GM12801 (cell line): Measurements from ENCODE around the gene FAM3A.

Experiments used
- TF ChIP-seq, protein P1 (sequence below): IDR thresholded peaks from one replicate; pipeline ENCODE4 v1.5.1; 2011; ENCODE audit warnings: control low read depth; ENCODE audit not compliant: insufficient read length; ENCODE audit errors: extremely low read depth

FAM3A gene

GRCh38 chrX:154542723-154543424 lies 26.8 kb upstream of the FAM3A start:
- TF ChIP-seq, protein P1, sequence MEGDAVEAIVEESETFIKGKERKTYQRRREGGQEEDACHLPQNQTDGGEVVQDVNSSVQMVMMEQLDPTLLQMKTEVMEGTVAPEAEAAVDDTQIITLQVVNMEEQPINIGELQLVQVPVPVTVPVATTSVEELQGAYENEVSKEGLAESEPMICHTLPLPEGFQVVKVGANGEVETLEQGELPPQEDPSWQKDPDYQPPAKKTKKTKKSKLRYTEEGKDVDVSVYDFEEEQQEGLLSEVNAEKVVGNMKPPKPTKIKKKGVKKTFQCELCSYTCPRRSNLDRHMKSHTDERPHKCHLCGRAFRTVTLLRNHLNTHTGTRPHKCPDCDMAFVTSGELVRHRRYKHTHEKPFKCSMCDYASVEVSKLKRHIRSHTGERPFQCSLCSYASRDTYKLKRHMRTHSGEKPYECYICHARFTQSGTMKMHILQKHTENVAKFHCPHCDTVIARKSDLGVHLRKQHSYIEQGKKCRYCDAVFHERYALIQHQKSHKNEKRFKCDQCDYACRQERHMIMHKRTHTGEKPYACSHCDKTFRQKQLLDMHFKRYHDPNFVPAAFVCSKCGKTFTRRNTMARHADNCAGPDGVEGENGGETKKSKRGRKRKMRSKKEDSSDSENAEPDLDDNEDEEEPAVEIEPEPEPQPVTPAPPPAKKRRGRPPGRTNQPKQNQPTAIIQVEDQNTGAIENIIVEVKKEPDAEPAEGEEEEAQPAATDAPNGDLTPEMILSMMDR, result no peak

DNA sequence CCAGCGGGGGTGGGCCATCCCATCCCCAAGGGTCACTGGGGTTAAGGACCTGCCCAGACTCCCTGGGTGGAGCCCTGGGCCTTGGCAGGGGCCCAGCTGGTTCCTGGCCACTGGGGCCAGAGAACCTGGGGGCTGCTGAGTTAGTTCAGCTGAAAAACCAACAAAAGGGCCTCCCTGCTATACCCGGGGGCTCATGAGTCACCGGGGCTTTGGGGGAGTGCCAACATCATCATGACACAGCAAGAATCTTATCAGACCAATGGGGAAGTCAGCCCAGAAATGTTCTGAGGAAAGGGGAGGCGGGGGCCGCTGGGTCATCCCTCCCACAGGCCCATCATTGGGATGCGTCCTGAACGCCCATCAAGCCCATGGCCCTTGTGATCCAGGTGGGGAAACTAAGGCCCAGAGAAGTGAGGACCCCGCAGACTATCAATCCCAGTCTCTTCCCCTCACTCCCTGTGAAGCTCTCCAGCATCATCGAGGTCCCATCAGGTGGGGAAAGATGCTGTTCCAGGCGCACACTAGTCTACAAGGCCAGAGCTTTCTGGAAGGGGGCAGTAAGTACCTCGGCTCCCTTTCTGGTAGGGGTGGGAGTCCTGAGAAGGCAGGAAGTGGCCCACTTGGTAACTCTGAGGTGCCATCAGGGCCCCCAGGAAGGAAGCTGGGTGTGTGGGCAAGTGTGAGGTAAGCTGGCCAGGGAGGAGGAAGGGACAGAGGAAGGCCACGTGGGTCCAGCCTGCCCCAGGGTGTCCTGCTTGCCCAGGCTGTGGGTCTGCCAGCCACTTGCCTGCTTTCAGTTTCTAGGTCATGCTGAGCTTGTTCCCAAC lies 26.1 kb upstream of the FAM3A start:
- TF ChIP-seq, protein P1, result no peak

- TF ChIP-seq, protein P1, result no peak
Observed at GRCh38 chrX:154541589-154541895, 25.5 kb upstream of the FAM3A start.

- TF ChIP-seq, protein P1, result no peak
Observed at GRCh38 chrX:154540897-154541535, 25.0 kb upstream of the FAM3A start.

- TF ChIP-seq, protein P1, result no peak
Observed at GRCh38 chrX:154539077-154539476, 23.0 kb upstream of the FAM3A start.

GRCh38 chrX:154535892-154536291 lies 19.9 kb upstream of the FAM3A start:
- TF ChIP-seq, protein P1, result no peak

DNA sequence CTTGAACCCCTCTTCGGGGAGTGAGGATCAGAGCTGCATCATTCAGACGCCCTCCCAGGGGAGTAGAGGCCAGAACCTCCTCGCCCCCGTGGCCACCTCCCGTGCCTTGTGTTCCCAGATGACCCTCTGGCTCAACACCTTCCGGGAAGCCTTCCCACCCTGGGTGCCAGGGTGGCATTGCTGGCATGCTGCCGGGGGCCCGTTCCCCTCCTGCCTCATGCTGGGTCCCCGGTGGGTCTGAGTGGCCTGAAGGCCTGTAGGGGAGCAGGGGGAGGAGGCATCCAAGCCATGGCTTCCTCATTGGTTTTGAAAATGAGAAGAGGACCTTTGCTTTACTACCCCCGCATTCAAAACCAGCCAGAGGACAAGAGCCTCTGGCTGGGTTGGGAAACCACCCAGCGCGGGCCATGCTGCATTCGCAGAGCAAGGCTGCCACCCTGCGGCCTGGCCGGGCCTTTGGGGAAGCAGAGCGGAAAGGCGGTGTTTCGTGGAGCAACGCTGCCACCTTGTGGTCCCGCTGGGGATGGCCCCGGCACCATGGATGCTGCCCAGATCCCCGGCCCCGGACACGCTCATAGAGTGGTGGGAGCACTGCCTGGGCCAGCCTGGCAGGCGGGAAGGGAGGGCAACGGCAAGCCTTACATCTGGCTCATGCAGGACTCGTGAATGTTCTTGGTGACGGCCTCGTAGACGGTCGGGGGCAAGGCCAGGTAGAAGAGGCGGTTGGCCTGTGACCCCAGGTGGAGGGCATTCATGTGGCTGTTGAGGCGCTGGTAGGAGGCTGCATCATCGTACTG lies 18.7 kb upstream of the FAM3A start:
- TF ChIP-seq, protein P1, result no peak
